HG03097 (cell line): ENCODE results near the gene PLA2G2F.

ENCODE experiments used
- ATAC-seq: cut with Tn5 transposase; IDR thresholded peaks from one replicate; pipeline ENCODE4 v1.9.1; 2021; ENCODE audit not compliant: unreplicated experiment, low FRiP score

The PLA2G2F gene

GRCh38 chr1:20187103-20187812, 48.1 kb downstream of the PLA2G2F start:
- no peak for ATAC-seq

GRCh38 chr1:20187813-20188454, 48.8 kb downstream of the PLA2G2F start:
- ATAC-seq, result no peak

GRCh38 chr1:20188455-20188817, 49.3 kb downstream of the PLA2G2F start:
- ATAC-seq, result no peak

- no peak for ATAC-seq
Observed at GRCh38 chr1:20189664-20190063, 50.5 kb downstream of the PLA2G2F start.

- no peak for ATAC-seq
Observed at GRCh38 chr1:20190256-20191160, 51.4 kb downstream of the PLA2G2F start.

- ATAC-seq, result no peak
Observed at GRCh38 chr1:20191266-20191825, 52.2 kb downstream of the PLA2G2F start.

GRCh38 chr1:20192364-20192763, 53.2 kb downstream of the PLA2G2F start:
- no peak for ATAC-seq

- no peak for ATAC-seq
Observed at GRCh38 chr1:20192871-20193411, 53.8 kb downstream of the PLA2G2F start.

GRCh38 chr1:20194224-20194623, 55.1 kb downstream of the PLA2G2F start:
- no peak for ATAC-seq

GRCh38 chr1:20194757-20195461, 55.8 kb downstream of the PLA2G2F start:
- ATAC-seq, result no peak

GRCh38 chr1:20195462-20195780, 56.3 kb downstream of the PLA2G2F start:
- ATAC-seq, result no peak

- ATAC-seq, result no peak
Observed at GRCh38 chr1:20197329-20197791, 58.2 kb downstream of the PLA2G2F start.

- ATAC-seq, result no peak
Observed at GRCh38 chr1:20198296-20198695, 59.2 kb downstream of the PLA2G2F start.

GRCh38 chr1:20198918-20199317, 59.8 kb downstream of the PLA2G2F start:
- no peak for ATAC-seq

GRCh38 chr1:20199403-20199802, 60.3 kb downstream of the PLA2G2F start:
- no peak for ATAC-seq

GRCh38 chr1:20199840-20200239, 60.7 kb downstream of the PLA2G2F start:
- ATAC-seq, result no peak
